Tibial artery (tissue), 4 donors: Measurements from ENCODE around the gene RXRB.

Experiments used
- DNase-seq, 2 donors: peaks; one replicate each; pipeline ENCODE4 v3.0.0-alpha.2; 2019
- H3K27ac ChIP-seq, 2 donors: fragments of 200-600 bp; sonication (generic) in 1 of 2; 1 replicate in 1 of 2; 2 replicates in 1 of 2; pipeline ENCODE4 v1.5.1; 2018 to 2019; ENCODE audit warnings: mild to moderate bottlenecking in 1 of 2
- H3K27me3 ChIP-seq, 2 donors: fragments of 200-600 bp; sonication (generic) in 1 of 2; one replicate each; pipeline versions ENCODE4 v1.5.1 to v1.6.0; 2016 to 2019
- H3K36me3 ChIP-seq, 3 donors: fragments of 200-600 bp; sonication (generic) in 2 of 3; one replicate each; pipeline ENCODE4 v1.5.1; 2016 to 2019; ENCODE audit warnings: mild to moderate bottlenecking in 2 of 3
- H3K4me1 ChIP-seq, 4 donors: fragments of 200-600 bp; sonication (generic) in 2 of 4; 1 replicate in 3 of 4; 2 replicates in 1 of 4; pipeline ENCODE4 v1.5.1; 2016 to 2019
- H3K4me3 ChIP-seq, 2 donors: fragments of 200-600 bp; sonication (generic) in 1 of 2; 1 replicate in 1 of 2; 2 replicates in 1 of 2; pipeline ENCODE4 v1.5.1; 2018 to 2019; ENCODE audit warnings: mild to moderate bottlenecking in 2 of 2
- H3K9me3 ChIP-seq, 3 donors: fragments of 200-600 bp; sonication (generic) in 1 of 3; one replicate each; pipeline ENCODE4 v1.5.1; 2016 to 2019
- intact Hi-C: fragments of 100-400 bp; cut with DNase I; formaldehyde crosslinking; loops from one replicate; pipeline ENCODE4 v1.15.0; 2023; ENCODE audit warnings: low total_unique reads
- TF ChIP-seq, protein P1 (sequence below), 2 experiments: fragments of 200-600 bp in 1 of 2; fragments of 450-650 bp in 1 of 2; IDR thresholded peaks; one replicate each; pipeline ENCODE4 v1.5.1; 2017 to 2019; ENCODE audit warnings: antibody characterized with exemption in 2 of 2, mild to moderate bottlenecking in 1 of 2, moderate library complexity in 1 of 2

The RXRB gene

DNA sequence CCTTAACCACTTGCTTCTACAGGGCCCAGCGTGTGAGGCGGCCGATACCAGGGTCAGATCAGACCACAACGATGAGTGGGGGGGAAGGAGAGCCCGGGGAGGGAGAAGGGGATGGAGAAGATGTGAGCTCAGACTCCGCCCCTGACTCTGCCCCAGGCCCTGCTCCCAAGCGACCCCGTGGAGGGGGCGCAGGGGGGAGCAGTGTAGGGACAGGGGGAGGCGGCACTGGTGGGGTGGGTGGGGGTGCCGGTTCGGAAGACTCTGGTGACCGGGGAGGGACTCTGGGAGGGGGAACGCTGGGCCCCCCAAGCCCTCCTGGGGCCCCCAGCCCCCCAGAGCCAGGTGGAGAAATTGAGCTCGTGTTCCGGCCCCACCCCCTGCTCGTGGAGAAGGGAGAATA lies 10.7 kb upstream of the RXRB start:
- Histone ChIP-seq H3K4me1 (peaks cover 0 to 35% (median 29%) of the 10 kb centered on the region in 4 donors), H3K9me3 (no peaks in the 10 kb centered on the region), H3K4me3 (no peak overlapping the region), H3K27me3 (no peaks in the 10 kb centered on the region), H3K36me3 (peaks cover 0 to 28% (median 22%) of the 10 kb centered on the region in 3 donors), H3K27ac (no peak overlapping the region)
- intact Hi-C loops = loop anchor here (5.0 kb wide), 1 partner anchor 36 kb away; no protein-coding TSS in a partner anchor
- DNase-seq = no peak
- TF ChIP-seq, protein P1, sequence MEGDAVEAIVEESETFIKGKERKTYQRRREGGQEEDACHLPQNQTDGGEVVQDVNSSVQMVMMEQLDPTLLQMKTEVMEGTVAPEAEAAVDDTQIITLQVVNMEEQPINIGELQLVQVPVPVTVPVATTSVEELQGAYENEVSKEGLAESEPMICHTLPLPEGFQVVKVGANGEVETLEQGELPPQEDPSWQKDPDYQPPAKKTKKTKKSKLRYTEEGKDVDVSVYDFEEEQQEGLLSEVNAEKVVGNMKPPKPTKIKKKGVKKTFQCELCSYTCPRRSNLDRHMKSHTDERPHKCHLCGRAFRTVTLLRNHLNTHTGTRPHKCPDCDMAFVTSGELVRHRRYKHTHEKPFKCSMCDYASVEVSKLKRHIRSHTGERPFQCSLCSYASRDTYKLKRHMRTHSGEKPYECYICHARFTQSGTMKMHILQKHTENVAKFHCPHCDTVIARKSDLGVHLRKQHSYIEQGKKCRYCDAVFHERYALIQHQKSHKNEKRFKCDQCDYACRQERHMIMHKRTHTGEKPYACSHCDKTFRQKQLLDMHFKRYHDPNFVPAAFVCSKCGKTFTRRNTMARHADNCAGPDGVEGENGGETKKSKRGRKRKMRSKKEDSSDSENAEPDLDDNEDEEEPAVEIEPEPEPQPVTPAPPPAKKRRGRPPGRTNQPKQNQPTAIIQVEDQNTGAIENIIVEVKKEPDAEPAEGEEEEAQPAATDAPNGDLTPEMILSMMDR (IDR thresholded peaks at IDR 0.05) = no peak

DNA sequence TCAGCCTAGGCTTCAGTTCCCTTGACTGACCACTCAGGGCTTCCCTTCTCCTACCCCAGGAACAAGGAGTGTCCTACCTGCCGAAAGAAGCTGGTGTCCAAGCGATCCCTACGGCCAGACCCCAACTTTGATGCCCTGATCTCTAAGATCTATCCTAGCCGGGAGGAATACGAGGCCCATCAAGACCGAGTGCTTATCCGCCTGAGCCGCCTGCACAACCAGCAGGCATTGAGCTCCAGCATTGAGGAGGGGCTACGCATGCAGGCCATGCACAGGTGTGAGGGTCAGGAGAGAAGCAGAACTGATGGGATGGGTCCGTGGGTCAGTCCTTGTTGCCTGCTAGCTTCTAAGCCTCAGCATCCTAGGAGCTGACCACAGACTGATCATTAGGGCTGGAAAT lies 9.4 kb upstream of the RXRB start:
- Histone ChIP-seq H3K27ac (no peak overlapping the region), H3K27me3 (no peaks in the 10 kb centered on the region), H3K4me3 (no peak overlapping the region), H3K9me3 (no peaks in the 10 kb centered on the region), H3K36me3 (peaks cover 0 to 28% (median 22%) of the 10 kb centered on the region in 3 donors), H3K4me1 (peaks cover 0 to 40% (median 35%) of the 10 kb centered on the region in 4 donors)
- peak in 1 of 2 donors; percentile 53 for DNase-seq
- TF ChIP-seq, protein P1 (IDR thresholded peaks at IDR 0.05) = no peak
- intact Hi-C loops = loop anchor here (5.0 kb wide), 1 partner anchor 37 kb away; no protein-coding TSS in a partner anchor

DNA sequence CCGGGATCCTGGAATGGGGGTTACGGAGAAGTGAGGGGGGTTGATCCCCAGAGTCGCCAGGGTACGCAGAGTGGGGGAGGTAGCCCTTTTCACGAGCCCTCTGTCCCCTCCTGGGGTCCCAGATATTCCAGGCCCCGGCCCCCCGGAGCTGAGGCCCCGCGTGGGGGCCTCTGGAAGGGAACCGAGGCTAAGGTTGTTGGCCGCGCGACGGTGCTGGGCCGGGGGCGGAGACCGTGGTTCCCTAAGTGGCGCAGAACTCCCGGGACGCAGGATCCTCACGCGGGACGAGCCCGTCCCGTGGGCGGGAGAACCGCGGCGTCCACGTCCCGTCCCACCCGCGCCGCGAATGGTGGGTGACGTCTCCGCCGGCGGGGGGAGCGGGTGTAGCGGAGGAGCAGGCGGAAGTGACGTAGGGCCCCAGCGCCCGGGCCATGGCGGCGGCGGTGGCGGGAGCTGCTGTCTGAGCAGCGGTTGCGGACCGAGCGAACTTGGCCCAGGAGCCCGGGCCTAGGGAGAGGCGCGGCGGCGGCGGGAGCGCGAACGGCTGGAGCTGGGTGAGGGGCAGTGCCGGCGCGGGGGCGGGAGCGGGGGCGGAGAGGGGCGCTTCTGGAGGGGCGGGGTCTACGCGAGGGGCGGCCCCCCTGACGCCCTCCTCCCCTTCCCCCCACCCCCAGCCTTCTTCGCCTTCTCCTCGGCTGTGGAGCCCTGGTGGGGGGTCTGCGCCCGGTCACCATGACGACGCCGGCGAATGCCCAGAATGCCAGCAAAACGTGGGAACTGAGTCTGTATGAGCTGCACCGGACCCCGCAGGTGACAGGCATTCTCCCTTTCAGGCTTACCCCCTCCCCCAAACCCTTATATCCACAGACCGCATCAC lies 7.9 kb upstream of the RXRB start, which contains the start of gene RING1:
Gene RING1 (plus strand): TSS at position 410 of the 877 bp plus-strand sequence. CDS start 323 bp downstream, at position 733.
- intact Hi-C loops = no loop called here
- peak; percentile 86 to 95 for DNase-seq
- Histone ChIP-seq H3K4me1 (peaks cover 0 to 47% (median 40%) of the 10 kb centered on the region in 4 donors), H3K4me3 (peak within 1 kb of the TSS; percentile 73 to 79), H3K27me3 (no peaks in the 10 kb centered on the region), H3K27ac (peak within 1 kb of the TSS; percentile 93 to 97), H3K9me3 (no peaks in the 10 kb centered on the region), H3K36me3 (peaks cover 4 to 36% (median 27%) of the 10 kb centered on the region in 3 donors)
- TF ChIP-seq, protein P1 (IDR thresholded peaks at IDR 0.05) = no peak

DNA sequence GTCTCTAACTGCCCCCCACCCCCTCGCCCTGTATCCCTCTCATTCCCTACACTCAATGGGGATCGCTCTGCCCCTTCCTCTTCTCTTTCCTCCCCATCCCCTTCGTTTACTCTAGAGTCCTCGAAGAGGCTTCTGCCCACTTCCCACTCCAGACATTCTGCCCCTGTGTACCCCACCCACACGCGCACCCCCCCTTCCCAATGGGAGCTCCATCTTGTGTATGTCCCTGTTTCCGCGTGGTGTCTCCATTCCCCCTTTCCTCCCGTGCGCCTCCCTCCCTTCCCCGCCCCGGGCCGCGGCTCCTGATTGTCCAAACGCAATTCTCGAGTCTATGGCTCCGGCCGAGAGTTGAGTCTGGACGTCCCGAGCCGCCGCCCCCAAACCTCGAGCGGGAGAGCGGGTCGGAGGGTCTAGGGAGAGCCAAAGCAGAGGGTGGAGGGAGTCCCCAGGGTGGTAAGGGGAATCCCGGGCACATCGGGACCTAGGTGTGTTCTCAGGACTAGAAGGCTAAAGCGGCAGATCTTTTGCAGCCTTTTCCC lies 7.2 kb upstream of the RXRB start:
- peak overlapping the region; percentile 93 to 97 for H3K27ac ChIP-seq
- peaks cover 0 to 47% (median 34%) of the 10 kb centered on the region in 4 donors for H3K4me1 ChIP-seq
- DNase-seq = peak; percentile 57 to 78
- TF ChIP-seq, protein P1 (IDR thresholded peaks at IDR 0.05) = no peak
- intact Hi-C loops = no loop called here
- no peaks in the 10 kb centered on the region for H3K9me3 ChIP-seq
- H3K4me3 ChIP-seq = peak overlapping the region; percentile 73 to 79
- no peaks in the 10 kb centered on the region for H3K27me3 ChIP-seq
- peaks cover 11 to 43% (median 34%) of the 10 kb centered on the region in 3 donors for H3K36me3 ChIP-seq

DNA sequence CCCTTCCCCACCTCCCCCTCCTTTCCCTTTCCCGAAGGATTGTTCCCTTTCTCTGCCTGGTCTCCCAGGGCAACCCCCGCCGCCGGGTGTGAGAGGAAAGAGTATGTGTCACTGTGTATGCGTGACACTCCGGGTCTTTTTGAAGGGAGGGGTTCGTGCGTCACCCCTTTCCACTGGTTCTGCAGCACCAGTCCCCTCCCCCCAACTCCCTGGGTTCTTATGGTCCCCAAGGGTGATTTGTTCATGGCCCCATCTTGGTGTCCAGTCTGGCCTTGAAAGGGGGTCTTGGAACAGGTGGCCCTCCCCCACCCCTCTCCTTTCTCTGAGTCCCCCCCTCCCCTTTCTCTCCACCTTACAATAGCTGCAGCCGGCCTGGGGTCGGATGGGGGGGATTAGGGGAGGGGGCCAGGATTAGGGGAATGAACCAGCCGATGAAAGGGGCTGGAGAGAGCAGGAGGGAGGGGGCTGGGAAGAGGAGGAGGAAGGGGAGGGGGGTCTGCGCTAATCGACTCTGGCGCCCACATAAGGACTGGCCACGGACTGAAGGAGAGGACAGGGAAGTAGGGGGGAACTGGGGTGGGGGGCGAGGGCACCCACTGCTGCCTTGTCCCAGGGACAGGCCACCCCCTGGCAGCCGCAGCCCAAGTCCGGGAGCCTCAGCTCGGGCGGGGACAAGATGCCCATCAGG lies 6.5 kb upstream of the RXRB start:
- H3K36me3 ChIP-seq = peaks cover 17 to 48% (median 40%) of the 10 kb centered on the region in 3 donors
- intact Hi-C loops = no loop called here
- TF ChIP-seq, protein P1 (IDR thresholded peaks at IDR 0.05) = no peak
- no peaks in the 10 kb centered on the region for H3K27me3 ChIP-seq
- H3K4me3 ChIP-seq = peak overlapping the region; percentile 73 to 79
- peak overlapping the region; percentile 93 to 97 for H3K27ac ChIP-seq
- no peaks in the 10 kb centered on the region for H3K9me3 ChIP-seq
- peak in 1 of 2 donors; percentile 67 for DNase-seq
- peaks cover 0 to 47% (median 39%) of the 10 kb centered on the region in 4 donors for H3K4me1 ChIP-seq
